Vagina (tissue), 2 donors: ENCODE results near the gene ASB18. TPM values are rescaled to one million over a fixed set of nuclear protein-coding genes. Genes with fewer than 3 reads are reported as not detected.

Experiments
- DNase-seq, 2 donors: peaks; one replicate each; pipeline ENCODE4 v3.0.0-alpha.2; 2017; ENCODE audit errors: extremely low spot score in 2 of 2
- H3K27ac ChIP-seq: fragments of 200-600 bp; sonication (generic); one replicate; pipeline ENCODE4 v1.5.1; 2019
- H3K27me3 ChIP-seq: fragments of 200-600 bp; sonication (generic); one replicate; pipeline ENCODE4 v1.5.1; 2019
- H3K36me3 ChIP-seq, 2 donors: fragments of 200-600 bp; sonication (generic); one replicate each; pipeline ENCODE4 v1.5.1; 2017 to 2019
- H3K4me1 ChIP-seq: fragments of 200-600 bp; sonication (generic); one replicate; pipeline ENCODE4 v1.5.1; 2019
- H3K4me3 ChIP-seq, 2 donors: fragments of 200-600 bp; sonication (generic); 1 replicate in 1 of 2; 2 replicates in 1 of 2; pipeline ENCODE4 v1.5.1; 2016 to 2019
- H3K9me3 ChIP-seq: fragments of 200-600 bp; sonication (generic); one replicate; pipeline ENCODE4 v1.5.1; 2019
- POLR2A ChIP-seq, 2 donors: fragments of 450-650 bp; IDR thresholded peaks; one replicate each; pipeline ENCODE4 v1.6.1; 2017; ENCODE audit warnings: antibody characterized with exemption in 2 of 2, mild to moderate bottlenecking in 2 of 2, moderate library complexity in 2 of 2
- POLR2AphosphoS5 ChIP-seq, 2 donors: sonication (generic); formaldehyde crosslinking; IDR thresholded peaks; one replicate each; pipeline ENCODE4 v1.9.0; 2017; ENCODE audit warnings: antibody characterized with exemption in 2 of 2, mild to moderate bottlenecking in 2 of 2, low read depth in 1 of 2; ENCODE audit not compliant: insufficient read depth in 1 of 2
- intact Hi-C: fragments of 100-400 bp; cut with DNase I; formaldehyde crosslinking; loops from one replicate; pipeline ENCODE4 v1.15.1; 2023
- total RNA-seq: library from RNA; depleted of rRNA; stranded (reverse); fragments of >200 nt; gene quantifications from one replicate; pipeline ENCODE4 v1.2.3, GENCODE V29; 2016
- TF ChIP-seq, protein P1 (sequence below), 3 experiments: fragments of 450-650 bp in 2 of 3; fragments of 200-600 bp in 1 of 3; sonication (generic) in 1 of 3; IDR thresholded peaks; one replicate each; pipeline ENCODE4 v1.5.1; 2017 to 2019; ENCODE audit warnings: antibody characterized with exemption in 3 of 3, mild to moderate bottlenecking in 2 of 3, moderate library complexity in 2 of 3

The ASB18 gene
- total RNA-seq, 1 donor from 2014 or later = not detected

DNA sequence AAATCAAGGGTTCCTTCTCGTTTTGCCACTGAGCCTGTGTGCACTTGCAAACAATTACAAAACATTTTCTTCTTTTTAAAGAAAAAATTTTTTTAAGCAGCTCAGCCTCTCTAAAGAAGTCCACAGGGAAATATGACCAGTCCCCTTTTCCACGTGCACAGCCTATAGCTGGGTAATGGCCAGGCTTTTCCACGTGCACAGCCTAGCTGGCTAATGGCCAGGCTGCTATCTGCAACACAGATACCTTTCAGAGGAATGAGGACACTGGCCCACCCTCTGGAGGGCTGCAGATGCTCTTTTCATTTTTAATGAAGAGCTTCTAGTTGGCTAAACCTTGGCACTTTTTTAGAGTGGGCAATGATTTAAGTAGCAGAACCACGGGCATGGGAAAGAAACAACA, 46.3 kb downstream of the ASB18 start:
- intact Hi-C loops = no loop called here
- H3K9me3 ChIP-seq = no peaks in the 10 kb centered on the region
- H3K27me3 ChIP-seq = no peaks in the 10 kb centered on the region
- peak in 1 of 2 donors; percentile 72 for DNase-seq
- H3K27ac ChIP-seq = no peak overlapping the region
- no peaks in the 10 kb centered on the region for H3K4me1 ChIP-seq
- no peaks in the 10 kb centered on the region for H3K36me3 ChIP-seq
- no peak overlapping the region for H3K4me3 ChIP-seq
- no peak for TF ChIP-seq POLR2A (IDR thresholded peaks at IDR 0.05)
- TF ChIP-seq POLR2AphosphoS5 (IDR thresholded peaks at IDR 0.05; ENCODE audit: insufficient read depth in 1 of 2, low read depth in 1 of 2) = no peak

DNA sequence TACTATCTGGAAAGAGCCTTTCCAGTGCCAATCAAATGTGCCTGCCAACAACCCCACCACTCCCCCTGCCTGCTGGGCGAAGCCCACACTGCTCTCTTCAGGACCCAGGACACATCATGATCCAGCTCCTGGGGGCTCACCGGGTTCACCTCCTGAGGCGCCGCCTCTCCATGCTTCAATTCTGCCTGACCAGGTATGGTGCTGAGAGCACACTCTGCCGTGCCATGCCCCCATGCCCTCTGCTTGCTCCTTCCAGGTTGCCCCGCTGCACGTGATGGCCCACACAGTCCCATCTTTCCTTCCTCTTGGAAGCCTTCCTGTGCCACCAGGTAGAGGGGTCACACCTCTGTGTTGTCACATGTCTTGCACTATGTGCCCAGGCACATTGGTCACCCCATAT, 47.5 kb downstream of the ASB18 start:
- TF ChIP-seq POLR2A (IDR thresholded peaks at IDR 0.05) = no peak
- no peak for TF ChIP-seq POLR2AphosphoS5 (IDR thresholded peaks at IDR 0.05; ENCODE audit: insufficient read depth in 1 of 2, low read depth in 1 of 2)
- TF ChIP-seq, protein P1, sequence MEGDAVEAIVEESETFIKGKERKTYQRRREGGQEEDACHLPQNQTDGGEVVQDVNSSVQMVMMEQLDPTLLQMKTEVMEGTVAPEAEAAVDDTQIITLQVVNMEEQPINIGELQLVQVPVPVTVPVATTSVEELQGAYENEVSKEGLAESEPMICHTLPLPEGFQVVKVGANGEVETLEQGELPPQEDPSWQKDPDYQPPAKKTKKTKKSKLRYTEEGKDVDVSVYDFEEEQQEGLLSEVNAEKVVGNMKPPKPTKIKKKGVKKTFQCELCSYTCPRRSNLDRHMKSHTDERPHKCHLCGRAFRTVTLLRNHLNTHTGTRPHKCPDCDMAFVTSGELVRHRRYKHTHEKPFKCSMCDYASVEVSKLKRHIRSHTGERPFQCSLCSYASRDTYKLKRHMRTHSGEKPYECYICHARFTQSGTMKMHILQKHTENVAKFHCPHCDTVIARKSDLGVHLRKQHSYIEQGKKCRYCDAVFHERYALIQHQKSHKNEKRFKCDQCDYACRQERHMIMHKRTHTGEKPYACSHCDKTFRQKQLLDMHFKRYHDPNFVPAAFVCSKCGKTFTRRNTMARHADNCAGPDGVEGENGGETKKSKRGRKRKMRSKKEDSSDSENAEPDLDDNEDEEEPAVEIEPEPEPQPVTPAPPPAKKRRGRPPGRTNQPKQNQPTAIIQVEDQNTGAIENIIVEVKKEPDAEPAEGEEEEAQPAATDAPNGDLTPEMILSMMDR (IDR thresholded peaks at IDR 0.05) = no peak
- Histone ChIP-seq H3K4me3 (no peak overlapping the region), H3K9me3 (no peaks in the 10 kb centered on the region), H3K36me3 (no peaks in the 10 kb centered on the region), H3K27ac (no peak overlapping the region), H3K4me1 (no peaks in the 10 kb centered on the region), H3K27me3 (no peaks in the 10 kb centered on the region)
- intact Hi-C loops = no loop called here
- DNase-seq = peak in 1 of 2 donors; percentile 47

- no peak overlapping the region for H3K27ac ChIP-seq
- DNase-seq = peak in 1 of 2 donors; percentile 71
- no peak overlapping the region for H3K4me3 ChIP-seq
- no peaks in the 10 kb centered on the region for H3K27me3 ChIP-seq
- intact Hi-C loops = no loop called here
- H3K9me3 ChIP-seq = no peaks in the 10 kb centered on the region
- no peaks in the 10 kb centered on the region for H3K4me1 ChIP-seq
- TF ChIP-seq, protein P1 (IDR thresholded peaks at IDR 0.05) = no peak
- TF ChIP-seq POLR2AphosphoS5 (IDR thresholded peaks at IDR 0.05; ENCODE audit: insufficient read depth in 1 of 2, low read depth in 1 of 2) (no peak), POLR2A (IDR thresholded peaks at IDR 0.05) (no peak)
- H3K36me3 ChIP-seq = no peaks in the 10 kb centered on the region
Observed at GRCh38 chr2:236215761-236216333, 48.4 kb downstream of the ASB18 start.

- Histone ChIP-seq H3K27me3 (no peaks in the 10 kb centered on the region), H3K4me3 (no peak overlapping the region), H3K27ac (no peak overlapping the region), H3K4me1 (no peaks in the 10 kb centered on the region), H3K36me3 (no peaks in the 10 kb centered on the region), H3K9me3 (no peaks in the 10 kb centered on the region)
- DNase-seq = no peak
- intact Hi-C loops = no loop called here
- TF ChIP-seq, protein P1 (IDR thresholded peaks at IDR 0.05) = no peak
- TF ChIP-seq POLR2AphosphoS5 (IDR thresholded peaks at IDR 0.05; ENCODE audit: insufficient read depth in 1 of 2, low read depth in 1 of 2) (no peak), POLR2A (IDR thresholded peaks at IDR 0.05) (no peak)
Observed at GRCh38 chr2:236215196-236215595, 49.0 kb downstream of the ASB18 start.

DNA sequence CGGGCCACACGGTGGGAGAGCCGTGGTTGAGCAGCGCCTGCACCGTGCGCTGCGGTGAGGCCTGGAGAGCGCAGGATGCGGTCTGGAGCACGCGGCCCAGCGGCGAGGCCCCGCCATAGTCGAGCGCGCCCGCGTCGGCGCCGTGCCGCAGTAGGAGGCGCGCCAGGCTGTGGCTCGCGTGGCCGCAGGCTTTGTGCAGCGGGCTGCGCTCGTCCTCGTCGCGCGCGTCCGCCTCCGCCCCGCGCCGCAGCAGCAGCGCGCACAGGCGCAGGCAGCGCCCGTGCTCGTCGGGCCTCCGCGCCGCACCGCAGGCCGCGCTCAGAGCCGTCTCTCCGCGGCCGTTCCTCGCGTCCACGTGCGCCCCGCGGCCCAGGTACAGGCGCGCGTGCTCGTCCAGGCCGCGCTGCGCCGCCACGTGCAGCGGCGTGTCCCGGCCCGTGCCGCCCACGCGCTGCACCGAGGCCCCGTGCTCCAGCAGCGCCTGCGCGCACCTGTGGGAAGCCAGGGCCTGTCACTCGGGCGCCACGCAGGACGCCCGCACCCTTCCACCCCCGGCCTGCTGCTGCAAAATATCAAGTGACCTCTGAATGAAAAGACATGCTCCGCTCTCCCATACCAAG, 49.7 kb downstream of the ASB18 start:
- no peak for TF ChIP-seq POLR2AphosphoS5 (IDR thresholded peaks at IDR 0.05; ENCODE audit: insufficient read depth in 1 of 2, low read depth in 1 of 2)
- Histone ChIP-seq H3K27ac (no peak overlapping the region), H3K4me3 (no peak overlapping the region), H3K27me3 (no peaks in the 10 kb centered on the region), H3K36me3 (no peaks in the 10 kb centered on the region), H3K4me1 (no peaks in the 10 kb centered on the region), H3K9me3 (no peaks in the 10 kb centered on the region)
- no peak for DNase-seq
- intact Hi-C loops = no loop called here

DNA sequence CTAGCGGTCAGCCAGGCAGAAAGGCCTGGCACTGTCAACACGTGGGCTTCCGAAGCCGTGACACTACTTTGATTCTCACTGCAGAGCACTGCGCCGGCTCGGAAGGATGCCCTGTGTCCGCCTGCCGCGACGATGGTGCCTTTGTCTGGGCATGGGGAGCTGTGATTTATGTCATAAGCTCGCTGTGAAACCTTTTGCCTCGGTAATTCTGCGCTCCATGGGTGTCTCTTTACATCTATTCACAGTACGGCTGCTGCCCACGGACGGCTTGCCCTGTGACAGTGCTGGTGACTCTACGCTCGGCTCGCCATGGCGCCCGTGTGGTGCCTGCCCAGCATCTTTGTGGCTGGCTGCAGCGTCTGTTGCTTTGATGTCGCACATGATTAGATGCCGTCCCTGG, 52.9 kb downstream of the ASB18 start:
- TF ChIP-seq POLR2AphosphoS5 (IDR thresholded peaks at IDR 0.05; ENCODE audit: insufficient read depth in 1 of 2, low read depth in 1 of 2) (no peak), POLR2A (IDR thresholded peaks at IDR 0.05) (no peak)
- TF ChIP-seq, protein P1 (IDR thresholded peaks at IDR 0.05) = no peak
- Histone ChIP-seq H3K9me3 (no peaks in the 10 kb centered on the region), H3K4me3 (no peak overlapping the region), H3K4me1 (no peaks in the 10 kb centered on the region), H3K36me3 (no peaks in the 10 kb centered on the region), H3K27me3 (no peaks in the 10 kb centered on the region), H3K27ac (no peak overlapping the region)
- no peak for DNase-seq
- intact Hi-C loops = no loop called here
